MM.1S (cell line): ENCODE data around the gene CC2D2A.

Experiments
- DNase-seq: peaks from one replicate; pipeline ENCODE4 v3.0.0-alpha.2; 2015
- H2AFZ ChIP-seq: fragments of 300-600 bp; sonication (generic); 2 replicates; pipeline ENCODE4 v1.6.0; 2016; ENCODE audit warnings: antibody characterized with exemption, low read length
- H3F3A ChIP-seq: fragments of 300-600 bp; sonication (generic); 2 replicates; pipeline ENCODE4 v1.6.1; 2016; ENCODE audit warnings: mild to moderate bottlenecking, antibody characterized with exemption, low read length, moderate library complexity, mixed read lengths; ENCODE audit not compliant: insufficient read depth
- H3K27ac ChIP-seq: fragments of 300-600 bp; sonication (generic); 2 replicates; pipeline ENCODE4 v1.5.1; 2016; ENCODE audit warnings: mild to moderate bottlenecking, low read length
- H3K27me3 ChIP-seq: fragments of 300-600 bp; sonication (generic); replicated peaks from 2 replicates; pipeline ENCODE4 v1.6.0; 2016; ENCODE audit warnings: low read length; ENCODE audit not compliant: insufficient read depth
- H3K36me3 ChIP-seq: fragments of 300-600 bp; sonication (generic); replicated peaks from 2 replicates; pipeline ENCODE4 v1.6.1; 2016; ENCODE audit warnings: mild to moderate bottlenecking, low read length, mixed read lengths; ENCODE audit not compliant: insufficient read depth
- H3K4me1 ChIP-seq: fragments of 300-600 bp; sonication (generic); 2 replicates; pipeline ENCODE4 v1.6.1; 2016; ENCODE audit warnings: low read length, mixed read lengths
- H3K4me2 ChIP-seq: fragments of 300-600 bp; sonication (generic); 2 replicates; pipeline ENCODE4 v1.6.0; 2016; ENCODE audit warnings: low read depth, low read length
- H3K4me3 ChIP-seq: fragments of 300-600 bp; sonication (generic); 2 replicates; pipeline ENCODE4 v1.5.1; 2016; ENCODE audit warnings: low read length, mixed read lengths
- H3K79me2 ChIP-seq: fragments of 300-600 bp; sonication (generic); 2 replicates; pipeline ENCODE4 v1.6.1; 2016; ENCODE audit warnings: mixed run types, low read length, mixed read lengths
- H3K9ac ChIP-seq: fragments of 300-600 bp; sonication (generic); 2 replicates; pipeline ENCODE4 v1.6.1; 2016; ENCODE audit warnings: low read length, mixed read lengths
- H3K9me2 ChIP-seq: fragments of 300-600 bp; sonication (generic); replicated peaks from 2 replicates; pipeline ENCODE4 v1.6.1; 2016; ENCODE audit warnings: mild to moderate bottlenecking, low read length, mixed read lengths; ENCODE audit not compliant: insufficient read depth
- H3K9me3 ChIP-seq: fragments of 300-600 bp; sonication (generic); replicated peaks from 2 replicates; pipeline ENCODE4 v1.6.1; 2016; ENCODE audit warnings: mild to moderate bottlenecking, low read length, mixed read lengths; ENCODE audit not compliant: insufficient read depth
- H4K20me1 ChIP-seq: fragments of 300-600 bp; sonication (generic); 2 replicates; pipeline ENCODE4 v1.6.1; 2016; ENCODE audit warnings: mild to moderate bottlenecking, low read length, moderate library complexity, mixed read lengths; ENCODE audit not compliant: insufficient read depth
- EZH2 ChIP-seq: fragments of 300-600 bp; sonication (generic); optimal IDR thresholded peaks from 2 replicates; pipeline ENCODE3; 2017; ENCODE audit warnings: low read depth, mild to moderate bottlenecking, antibody characterized with exemption, low read length, mixed read lengths
- EZH2phosphoT487 ChIP-seq: fragments of 300-600 bp; sonication (generic); IDR thresholded peaks from 2 replicates; pipeline ENCODE4 v1.6.1; 2018; ENCODE audit warnings: antibody characterized with exemption, low read length
- TF ChIP-seq, protein P1 (sequence below): fragments of 300-600 bp; sonication (generic); IDR thresholded peaks from 2 replicates; pipeline ENCODE4 v1.5.1; 2016; ENCODE audit warnings: antibody characterized with exemption, low read length, mixed read lengths

CC2D2A gene

GRCh38 chr4:15501941-15502340 is 32.3 kb downstream of the CC2D2A start:
- H2AFZ ChIP-seq: no peak overlapping the region
- H3K9me3 ChIP-seq: no peaks in the 10 kb centered on the region
- H3K9me2 ChIP-seq: no peaks in the 10 kb centered on the region
- no peak overlapping the region for H3K4me3 ChIP-seq
- H3K79me2 ChIP-seq: no peaks in the 10 kb centered on the region
- H3K27me3 ChIP-seq: no peaks in the 10 kb centered on the region
- no peak overlapping the region for H3K4me2 ChIP-seq
- H3K27ac ChIP-seq: no peak overlapping the region
- no peak for DNase-seq
- no peak overlapping the region for H3K9ac ChIP-seq
- TF ChIP-seq EZH2phosphoT487: no peak
- TF ChIP-seq EZH2: no peak
- TF ChIP-seq, protein P1, sequence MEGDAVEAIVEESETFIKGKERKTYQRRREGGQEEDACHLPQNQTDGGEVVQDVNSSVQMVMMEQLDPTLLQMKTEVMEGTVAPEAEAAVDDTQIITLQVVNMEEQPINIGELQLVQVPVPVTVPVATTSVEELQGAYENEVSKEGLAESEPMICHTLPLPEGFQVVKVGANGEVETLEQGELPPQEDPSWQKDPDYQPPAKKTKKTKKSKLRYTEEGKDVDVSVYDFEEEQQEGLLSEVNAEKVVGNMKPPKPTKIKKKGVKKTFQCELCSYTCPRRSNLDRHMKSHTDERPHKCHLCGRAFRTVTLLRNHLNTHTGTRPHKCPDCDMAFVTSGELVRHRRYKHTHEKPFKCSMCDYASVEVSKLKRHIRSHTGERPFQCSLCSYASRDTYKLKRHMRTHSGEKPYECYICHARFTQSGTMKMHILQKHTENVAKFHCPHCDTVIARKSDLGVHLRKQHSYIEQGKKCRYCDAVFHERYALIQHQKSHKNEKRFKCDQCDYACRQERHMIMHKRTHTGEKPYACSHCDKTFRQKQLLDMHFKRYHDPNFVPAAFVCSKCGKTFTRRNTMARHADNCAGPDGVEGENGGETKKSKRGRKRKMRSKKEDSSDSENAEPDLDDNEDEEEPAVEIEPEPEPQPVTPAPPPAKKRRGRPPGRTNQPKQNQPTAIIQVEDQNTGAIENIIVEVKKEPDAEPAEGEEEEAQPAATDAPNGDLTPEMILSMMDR: no peak
- H3K36me3 ChIP-seq: no peaks in the 10 kb centered on the region
- no peaks in the 10 kb centered on the region for H4K20me1 ChIP-seq
- H3F3A ChIP-seq: no peaks in the 10 kb centered on the region
- no peaks in the 10 kb centered on the region for H3K4me1 ChIP-seq

- no peaks in the 10 kb centered on the region for H3K4me1 ChIP-seq
- no peak overlapping the region for H2AFZ ChIP-seq
- H3K79me2 ChIP-seq: no peaks in the 10 kb centered on the region
- H3K4me2 ChIP-seq: no peak overlapping the region
- no peaks in the 10 kb centered on the region for H3K9me3 ChIP-seq
- TF ChIP-seq, protein P1: no peak
- TF ChIP-seq EZH2phosphoT487 (no peak), EZH2 (no peak)
- no peak overlapping the region for H3K9ac ChIP-seq
- H3K9me2 ChIP-seq: no peaks in the 10 kb centered on the region
- H3K36me3 ChIP-seq: no peaks in the 10 kb centered on the region
- H3K4me3 ChIP-seq: no peak overlapping the region
- no peaks in the 10 kb centered on the region for H3K27me3 ChIP-seq
- no peaks in the 10 kb centered on the region for H3F3A ChIP-seq
- no peaks in the 10 kb centered on the region for H4K20me1 ChIP-seq
- DNase-seq: no peak
- H3K27ac ChIP-seq: no peak overlapping the region
These were observed 32.7 kb downstream of the CC2D2A start for GRCh38 chr4:15502384-15502783.

DNA sequence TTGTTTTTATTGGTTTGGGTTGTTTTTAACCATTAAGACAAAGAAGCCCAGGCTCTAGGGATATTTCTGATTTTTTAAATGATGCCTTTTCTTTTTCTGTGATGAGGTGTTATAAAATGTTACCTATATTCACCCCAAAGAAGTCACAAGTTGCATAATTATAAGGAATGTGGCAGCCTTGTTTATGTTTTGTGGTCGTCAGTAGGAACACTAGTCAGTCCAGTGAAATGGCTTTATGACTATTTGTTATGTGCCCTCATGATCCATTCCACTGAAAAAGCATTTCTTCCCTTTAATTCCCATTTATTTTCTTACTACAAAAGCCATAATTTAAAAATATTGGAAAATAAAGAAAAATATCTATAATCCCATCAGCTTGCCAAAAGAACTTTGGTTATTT is 34.4 kb downstream of the CC2D2A start:
- Histone ChIP-seq H3K79me2 (no peaks in the 10 kb centered on the region), H2AFZ (no peak overlapping the region), H4K20me1 (no peaks in the 10 kb centered on the region), H3K9me3 (no peaks in the 10 kb centered on the region), H3K27ac (no peak overlapping the region), H3K36me3 (no peaks in the 10 kb centered on the region), H3K4me2 (no peak overlapping the region), H3K4me1 (no peaks in the 10 kb centered on the region), H3K9me2 (no peaks in the 10 kb centered on the region), H3K9ac (no peak overlapping the region), H3F3A (no peaks in the 10 kb centered on the region), H3K27me3 (no peaks in the 10 kb centered on the region), H3K4me3 (no peak overlapping the region)
- no peak for DNase-seq
- no peak for TF ChIP-seq EZH2
- TF ChIP-seq, protein P1: no peak
- no peak for TF ChIP-seq EZH2phosphoT487
